ENCODE measurements around the gene TMEM108. TPM values are rescaled to one million over a fixed set of nuclear protein-coding genes. Genes with fewer than 3 reads are reported as not detected.

Gene TMEM108
- total and polyA plus RNA-seq, 2 donors (not counting 1 experiment from before 2014, with no cell fraction given) = 0.10 to 0.17 TPM

DNA sequence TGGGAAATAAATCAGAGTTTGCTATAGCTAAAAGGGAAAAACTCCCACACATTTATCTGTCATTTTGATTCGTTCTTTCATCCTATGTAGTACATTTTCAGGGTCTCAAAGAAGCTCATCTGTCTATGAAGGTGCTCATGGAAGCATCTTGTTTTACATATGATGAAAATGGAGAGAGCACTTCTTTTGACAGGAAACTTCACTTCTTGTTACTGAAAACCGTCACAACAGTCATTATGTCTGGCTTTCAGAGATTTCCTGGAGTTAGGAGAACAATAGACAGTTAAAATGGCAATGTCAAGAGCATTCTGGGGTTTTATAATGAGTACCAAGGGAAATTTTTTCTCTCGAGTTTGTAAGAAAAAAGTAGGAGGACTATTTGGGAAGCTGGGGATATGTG, 83.3 kb downstream of the TMEM108 start:
- no peaks in the 10 kb centered on the region for H4K20me1 ChIP-seq (ENCODE audit: control insufficient read depth, extremely low read depth, insufficient read depth, low read length)

DNA sequence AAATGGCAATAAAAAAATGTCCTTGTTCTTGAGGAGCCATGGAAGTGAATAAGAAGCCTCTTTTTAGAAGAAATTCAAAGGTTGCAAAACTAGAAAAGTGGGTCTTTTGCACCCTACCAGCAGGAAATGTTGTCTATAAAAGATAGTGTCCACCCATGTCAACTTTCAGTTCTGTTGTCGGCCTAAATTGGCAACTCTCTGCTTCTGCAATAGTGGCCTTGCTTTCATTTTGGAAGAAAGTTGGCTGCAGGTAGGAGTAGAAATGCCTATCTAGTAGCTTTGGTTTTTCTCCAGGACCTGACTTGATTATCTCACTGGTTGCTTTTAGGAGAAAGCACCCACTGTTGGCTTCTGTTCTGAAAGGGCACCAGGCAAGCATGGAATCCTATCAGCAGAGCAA, 85.4 kb downstream of the TMEM108 start:
- no peak for DNase-seq (ENCODE audit: low read depth in 2 of 2)
- Histone ChIP-seq H3K9ac (ENCODE audit: insufficient read depth, low read length) (no peak overlapping the region), H3K27me3 (ENCODE audit: control insufficient read depth, insufficient read depth, low read length) (no peaks in the 10 kb centered on the region), H3K79me2 (ENCODE audit: control insufficient read depth, insufficient read depth, low read length) (no peaks in the 10 kb centered on the region), H4K20me1 (ENCODE audit: control insufficient read depth, extremely low read depth, insufficient read depth, low read length) (no peaks in the 10 kb centered on the region), H3K27ac (ENCODE audit: insufficient read depth, low read length) (no peak overlapping the region), H3K4me2 (ENCODE audit: extremely low read depth, insufficient read depth, low read length) (no peak overlapping the region), H3K4me3 (replicated peaks in 1 of 4; ENCODE audit: control extremely low read depth in 1 of 4, insufficient read depth in 1 of 4, low read depth in 3 of 4, low read length in 4 of 4) (no peak overlapping the region), H3K4me1 (ENCODE audit: control insufficient read depth, extremely low read depth, insufficient read depth, low read length) (no peaks in the 10 kb centered on the region), H3K9me3 (ENCODE audit: control insufficient read depth, insufficient read depth, low read depth, low read length) (no peaks in the 10 kb centered on the region), H3K36me3 (ENCODE audit: control insufficient read depth, insufficient read depth, low read length) (no peaks in the 10 kb centered on the region), H2AFZ (ENCODE audit: low read length) (no peak overlapping the region)
- TF ChIP-seq, protein P1, sequence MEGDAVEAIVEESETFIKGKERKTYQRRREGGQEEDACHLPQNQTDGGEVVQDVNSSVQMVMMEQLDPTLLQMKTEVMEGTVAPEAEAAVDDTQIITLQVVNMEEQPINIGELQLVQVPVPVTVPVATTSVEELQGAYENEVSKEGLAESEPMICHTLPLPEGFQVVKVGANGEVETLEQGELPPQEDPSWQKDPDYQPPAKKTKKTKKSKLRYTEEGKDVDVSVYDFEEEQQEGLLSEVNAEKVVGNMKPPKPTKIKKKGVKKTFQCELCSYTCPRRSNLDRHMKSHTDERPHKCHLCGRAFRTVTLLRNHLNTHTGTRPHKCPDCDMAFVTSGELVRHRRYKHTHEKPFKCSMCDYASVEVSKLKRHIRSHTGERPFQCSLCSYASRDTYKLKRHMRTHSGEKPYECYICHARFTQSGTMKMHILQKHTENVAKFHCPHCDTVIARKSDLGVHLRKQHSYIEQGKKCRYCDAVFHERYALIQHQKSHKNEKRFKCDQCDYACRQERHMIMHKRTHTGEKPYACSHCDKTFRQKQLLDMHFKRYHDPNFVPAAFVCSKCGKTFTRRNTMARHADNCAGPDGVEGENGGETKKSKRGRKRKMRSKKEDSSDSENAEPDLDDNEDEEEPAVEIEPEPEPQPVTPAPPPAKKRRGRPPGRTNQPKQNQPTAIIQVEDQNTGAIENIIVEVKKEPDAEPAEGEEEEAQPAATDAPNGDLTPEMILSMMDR (conservative IDR thresholded peaks at IDR 0.05 in 1 of 2, IDR thresholded peaks at IDR 0.05 in 1 of 2; ENCODE audit: low read depth in 1 of 2, low read length in 2 of 2) = no peak
- TF ChIP-seq EZH2 (IDR thresholded peaks at IDR 0.05; ENCODE audit: low read length, missing control alignments) = no peak

More for the DNA sequence above, 83.3 kb downstream of the TMEM108 start:
- Histone ChIP-seq H3K9ac (ENCODE audit: insufficient read depth, low read length) (no peak overlapping the region), H3K4me1 (ENCODE audit: control insufficient read depth, extremely low read depth, insufficient read depth, low read length) (no peaks in the 10 kb centered on the region), H3K36me3 (ENCODE audit: control insufficient read depth, insufficient read depth, low read length) (no peaks in the 10 kb centered on the region), H3K27ac (ENCODE audit: insufficient read depth, low read length) (no peak overlapping the region), H3K4me2 (ENCODE audit: extremely low read depth, insufficient read depth, low read length) (no peak overlapping the region), H3K27me3 (ENCODE audit: control insufficient read depth, insufficient read depth, low read length) (no peaks in the 10 kb centered on the region), H3K9me3 (ENCODE audit: control insufficient read depth, insufficient read depth, low read depth, low read length) (no peaks in the 10 kb centered on the region), H3K79me2 (ENCODE audit: control insufficient read depth, insufficient read depth, low read length) (no peaks in the 10 kb centered on the region), H3K4me3 (replicated peaks in 1 of 4; ENCODE audit: control extremely low read depth in 1 of 4, insufficient read depth in 1 of 4, low read depth in 3 of 4, low read length in 4 of 4) (no peak overlapping the region), H2AFZ (ENCODE audit: low read length) (no peak overlapping the region)
- TF ChIP-seq, protein P1 (conservative IDR thresholded peaks at IDR 0.05 in 1 of 2, IDR thresholded peaks at IDR 0.05 in 1 of 2; ENCODE audit: low read depth in 1 of 2, low read length in 2 of 2) = no peak
- no peak for TF ChIP-seq EZH2 (IDR thresholded peaks at IDR 0.05; ENCODE audit: low read length, missing control alignments)
- DNase-seq (ENCODE audit: low read depth in 2 of 2) = no peak

DNA sequence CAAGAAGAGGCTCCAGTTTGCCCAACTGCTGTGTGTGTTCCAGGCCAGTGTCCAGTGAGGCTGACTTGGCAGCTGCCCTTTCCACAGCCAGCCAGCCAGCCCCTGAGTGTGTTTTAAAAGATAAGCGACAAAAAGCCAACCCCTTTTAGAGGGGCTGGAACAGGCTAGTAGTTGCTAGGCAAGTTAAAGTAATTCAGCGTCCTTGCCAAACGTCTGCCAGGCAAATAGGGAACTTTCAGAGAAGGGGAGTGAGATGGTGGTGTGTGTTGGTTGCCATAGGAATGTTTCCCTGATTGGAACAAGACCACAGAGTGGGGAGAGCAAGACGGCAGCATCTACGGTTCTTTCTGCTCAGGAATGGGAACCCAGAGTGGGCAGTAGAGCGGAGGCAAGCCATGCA, 86.3 kb downstream of the TMEM108 start:
- H4K20me1 ChIP-seq (ENCODE audit: control insufficient read depth, extremely low read depth, insufficient read depth, low read length) = no peaks in the 10 kb centered on the region
- no peak overlapping the region for H3K9ac ChIP-seq (ENCODE audit: insufficient read depth, low read length)
- H2AFZ ChIP-seq (ENCODE audit: low read length) = no peak overlapping the region
- no peak overlapping the region for H3K4me2 ChIP-seq (ENCODE audit: extremely low read depth, insufficient read depth, low read length)
- H3K27me3 ChIP-seq (ENCODE audit: control insufficient read depth, insufficient read depth, low read length) = no peaks in the 10 kb centered on the region
- H3K36me3 ChIP-seq (ENCODE audit: control insufficient read depth, insufficient read depth, low read length) = no peaks in the 10 kb centered on the region
- H3K4me3 ChIP-seq (replicated peaks in 1 of 4; ENCODE audit: control extremely low read depth in 1 of 4, insufficient read depth in 1 of 4, low read depth in 3 of 4, low read length in 4 of 4) = no peak overlapping the region
- TF ChIP-seq, protein P1 (conservative IDR thresholded peaks at IDR 0.05 in 1 of 2, IDR thresholded peaks at IDR 0.05 in 1 of 2; ENCODE audit: low read depth in 1 of 2, low read length in 2 of 2) = no peak
- TF ChIP-seq EZH2 (IDR thresholded peaks at IDR 0.05; ENCODE audit: low read length, missing control alignments) = no peak
- no peaks in the 10 kb centered on the region for H3K9me3 ChIP-seq (ENCODE audit: control insufficient read depth, insufficient read depth, low read depth, low read length)
- H3K4me1 ChIP-seq (ENCODE audit: control insufficient read depth, extremely low read depth, insufficient read depth, low read length) = no peaks in the 10 kb centered on the region
- H3K79me2 ChIP-seq (ENCODE audit: control insufficient read depth, insufficient read depth, low read length) = no peaks in the 10 kb centered on the region
- no peak overlapping the region for H3K27ac ChIP-seq (ENCODE audit: insufficient read depth, low read length)
- DNase-seq (ENCODE audit: low read depth in 2 of 2) = peak in 1 of 2 donors; percentile 45
